GM12872 (cell line): ENCODE results near the gene PRSS16.

ENCODE experiments used
- CTCF ChIP-seq: IDR thresholded peaks from 3 replicates; pipeline ENCODE4 v1.5.1; 2011; ENCODE audit warnings: low read depth, mild to moderate bottlenecking, low read length, moderate library complexity; ENCODE audit not compliant: insufficient read depth

PRSS16 gene

DNA sequence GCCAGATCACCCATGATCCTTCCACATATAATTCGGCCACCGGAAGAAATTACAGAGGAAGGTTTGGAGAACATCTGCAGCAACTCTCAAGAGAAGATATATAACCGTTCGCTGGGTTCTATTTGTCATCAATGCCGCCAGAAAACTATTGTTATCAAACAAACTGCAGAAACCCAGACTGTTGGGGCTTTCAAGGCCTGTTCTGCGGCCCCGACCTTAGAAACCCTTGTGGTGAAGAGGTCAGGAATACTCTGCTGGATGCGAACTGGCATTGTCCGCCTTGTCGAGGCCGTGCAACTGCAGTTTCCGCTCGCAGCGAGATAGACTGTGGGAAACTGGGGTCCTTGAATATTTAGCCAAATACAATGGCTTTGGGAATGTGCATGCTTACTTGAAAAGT is 21.3 kb downstream of the PRSS16 start:
- no peak for TF ChIP-seq CTCF

DNA sequence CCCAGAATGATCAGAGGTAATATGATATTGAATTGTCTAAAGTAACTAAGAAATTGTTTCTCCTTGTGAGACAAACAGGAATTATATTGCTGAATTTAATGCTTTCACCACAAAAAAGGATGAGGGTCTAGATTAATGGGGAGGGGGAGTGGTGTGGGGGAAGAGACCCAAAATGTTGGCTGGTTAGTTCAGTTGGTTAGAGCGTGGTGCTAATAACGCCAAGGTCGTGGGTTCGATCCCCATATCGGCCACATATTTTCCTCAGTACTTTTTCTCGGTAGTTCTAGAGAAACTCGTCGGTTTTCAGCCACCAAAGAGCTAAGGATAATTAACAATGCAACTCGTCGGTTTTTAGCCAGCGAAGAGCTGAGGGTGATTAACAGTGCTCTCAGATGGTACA is 26.3 kb downstream of the PRSS16 start:
- TF ChIP-seq CTCF, result no peak

- TF ChIP-seq CTCF, result no peak
These were observed 27.8 kb downstream of the PRSS16 start for GRCh38 chr6:27275025-27275956.

DNA sequence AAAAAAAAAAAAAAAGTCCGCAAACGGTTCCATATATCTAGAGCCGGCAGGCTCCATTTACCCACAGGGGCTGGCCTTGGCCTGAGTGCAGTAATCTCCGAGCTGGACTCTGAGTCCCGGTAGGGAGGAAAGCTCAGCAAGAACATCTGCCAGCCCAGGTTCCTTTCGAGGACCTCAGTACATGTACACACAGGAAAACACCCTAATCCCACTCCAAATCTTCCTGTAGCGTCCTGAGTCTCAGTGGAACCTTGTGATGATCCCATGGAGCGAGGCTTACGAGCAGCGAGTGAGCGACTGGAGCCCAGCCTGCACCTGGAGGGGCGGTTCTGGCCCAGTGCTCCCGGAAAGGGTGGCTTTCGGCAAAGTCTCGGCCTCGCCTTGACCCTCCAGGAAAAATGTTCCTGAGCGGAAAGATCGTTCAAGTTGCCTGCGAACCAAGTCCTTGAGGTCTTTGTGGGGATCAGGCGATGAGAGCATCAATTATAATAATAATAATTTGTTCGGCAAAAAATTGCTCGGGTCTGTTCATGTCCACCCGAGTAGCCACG is 32.1 kb downstream of the PRSS16 start:
- TF ChIP-seq CTCF, result no peak

GRCh38 chr6:27280064-27280539 is 32.6 kb downstream of the PRSS16 start:
- no peak for TF ChIP-seq CTCF

DNA sequence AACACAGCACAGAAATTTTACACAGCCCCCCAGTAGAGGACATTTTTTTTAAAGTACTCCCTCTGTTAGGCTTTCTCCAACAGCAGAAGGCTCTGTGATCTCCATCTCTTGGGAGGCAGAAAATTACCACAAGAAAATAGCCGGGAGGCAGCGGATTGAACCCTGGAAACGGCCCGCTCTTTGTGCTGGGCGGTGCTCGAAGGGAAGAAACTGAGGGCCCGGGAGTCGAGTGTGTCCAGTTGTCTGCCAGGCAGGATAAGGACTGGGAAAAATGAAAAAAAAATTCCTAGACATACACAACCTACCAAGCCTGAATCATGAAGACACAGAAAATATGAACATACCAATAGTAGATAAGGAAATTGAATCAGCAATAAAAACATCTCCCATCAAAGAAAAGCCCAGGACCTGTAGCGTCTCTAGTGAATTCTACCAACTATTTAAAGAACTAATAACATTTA is 33.1 kb downstream of the PRSS16 start:
- TF ChIP-seq CTCF, result no peak

GRCh38 chr6:27281105-27281539 is 33.6 kb downstream of the PRSS16 start:
- no peak for TF ChIP-seq CTCF
